GM20000 (cell line): ENCODE data around the gene KCNJ1.

ENCODE experiments used
- DNase-seq: peaks from one replicate; pipeline ENCODE4 v3.0.0; 2012; ENCODE audit warnings: low spot score
- TF ChIP-seq, protein P1 (sequence below): IDR thresholded peaks from 2 replicates; pipeline ENCODE4 v1.5.1; 2012; ENCODE audit warnings: mild to moderate bottlenecking, control low read depth; ENCODE audit errors: extremely low read depth, missing control alignments

KCNJ1 gene

DNA sequence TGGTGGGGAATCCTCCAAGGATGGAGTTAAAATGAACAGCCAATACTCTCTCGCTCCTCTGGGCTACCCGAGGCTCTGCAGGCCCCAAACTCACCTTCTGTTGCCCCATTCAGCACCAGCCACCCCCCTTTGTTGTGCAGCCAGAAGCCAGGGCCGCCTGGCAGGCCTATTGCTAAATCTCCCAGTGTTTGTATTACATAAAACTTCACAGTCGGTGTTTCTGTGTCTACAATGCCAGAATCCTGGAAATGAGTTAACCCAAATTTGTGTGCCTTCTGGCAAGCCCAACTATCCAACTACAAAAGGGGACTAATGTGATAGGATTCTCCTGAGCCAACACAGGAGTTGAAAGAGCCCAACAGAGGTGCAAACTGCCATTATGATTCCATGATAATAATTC, 33.4 kb upstream of the KCNJ1 start:
- TF ChIP-seq, protein P1, sequence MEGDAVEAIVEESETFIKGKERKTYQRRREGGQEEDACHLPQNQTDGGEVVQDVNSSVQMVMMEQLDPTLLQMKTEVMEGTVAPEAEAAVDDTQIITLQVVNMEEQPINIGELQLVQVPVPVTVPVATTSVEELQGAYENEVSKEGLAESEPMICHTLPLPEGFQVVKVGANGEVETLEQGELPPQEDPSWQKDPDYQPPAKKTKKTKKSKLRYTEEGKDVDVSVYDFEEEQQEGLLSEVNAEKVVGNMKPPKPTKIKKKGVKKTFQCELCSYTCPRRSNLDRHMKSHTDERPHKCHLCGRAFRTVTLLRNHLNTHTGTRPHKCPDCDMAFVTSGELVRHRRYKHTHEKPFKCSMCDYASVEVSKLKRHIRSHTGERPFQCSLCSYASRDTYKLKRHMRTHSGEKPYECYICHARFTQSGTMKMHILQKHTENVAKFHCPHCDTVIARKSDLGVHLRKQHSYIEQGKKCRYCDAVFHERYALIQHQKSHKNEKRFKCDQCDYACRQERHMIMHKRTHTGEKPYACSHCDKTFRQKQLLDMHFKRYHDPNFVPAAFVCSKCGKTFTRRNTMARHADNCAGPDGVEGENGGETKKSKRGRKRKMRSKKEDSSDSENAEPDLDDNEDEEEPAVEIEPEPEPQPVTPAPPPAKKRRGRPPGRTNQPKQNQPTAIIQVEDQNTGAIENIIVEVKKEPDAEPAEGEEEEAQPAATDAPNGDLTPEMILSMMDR: no peak
- no peak for DNase-seq

DNA sequence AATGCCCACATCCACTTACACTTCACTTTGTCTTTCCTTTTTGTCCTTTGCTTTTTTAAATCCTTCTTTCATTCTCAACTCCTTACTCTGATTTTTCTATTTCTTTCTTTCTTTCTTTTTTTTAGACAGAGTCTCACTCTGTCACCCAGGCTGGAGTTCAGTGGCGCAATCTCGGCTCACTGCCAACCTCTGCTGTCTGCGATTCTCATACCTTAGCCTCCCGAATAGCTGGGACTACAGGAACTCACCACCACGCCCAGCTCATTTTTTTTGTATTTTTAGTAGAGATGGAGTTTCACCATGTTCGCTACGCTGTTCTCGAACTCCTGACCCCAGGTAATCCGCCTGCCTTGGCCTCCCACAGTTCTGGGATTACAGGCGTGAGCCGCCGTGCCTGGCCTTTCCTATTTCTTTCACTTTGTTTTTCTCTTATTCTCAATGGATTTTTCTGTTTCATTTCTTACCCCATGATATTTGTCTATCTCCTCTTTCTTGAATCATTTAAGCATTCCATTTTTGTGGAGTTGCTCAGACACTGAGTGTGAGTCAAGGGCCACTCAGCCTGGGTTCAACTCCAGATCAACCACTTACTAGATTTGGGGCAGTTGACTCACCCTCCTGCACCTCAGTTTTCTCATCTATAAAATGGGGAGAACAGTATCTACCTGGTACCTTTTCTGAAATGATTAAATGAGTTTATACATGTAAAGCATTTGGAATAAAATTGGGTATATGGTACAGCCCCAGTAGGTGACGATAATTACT, 31.7 kb upstream of the KCNJ1 start:
- TF ChIP-seq, protein P1: no peak
- DNase-seq: no peak

DNA sequence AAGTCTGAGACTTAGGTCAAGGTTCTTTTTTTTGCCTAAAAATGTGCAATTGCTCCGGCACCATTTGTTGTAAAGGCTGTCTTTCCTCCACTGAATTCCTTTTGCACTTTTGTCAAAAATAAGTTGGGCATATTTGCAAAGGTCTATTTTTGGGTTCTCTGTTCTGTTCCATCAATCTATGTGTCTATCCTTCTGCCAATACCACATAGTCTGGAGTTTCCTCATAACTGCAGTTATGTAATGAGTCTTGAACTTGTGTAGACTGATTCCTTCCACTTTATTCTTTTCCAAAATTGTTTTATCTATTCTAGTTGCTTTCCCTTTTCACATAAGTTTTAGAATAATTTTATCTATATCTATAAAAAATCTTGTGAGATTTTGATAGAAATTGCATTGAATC, 30.7 kb upstream of the KCNJ1 start:
- no peak for DNase-seq
- TF ChIP-seq, protein P1: no peak

DNA sequence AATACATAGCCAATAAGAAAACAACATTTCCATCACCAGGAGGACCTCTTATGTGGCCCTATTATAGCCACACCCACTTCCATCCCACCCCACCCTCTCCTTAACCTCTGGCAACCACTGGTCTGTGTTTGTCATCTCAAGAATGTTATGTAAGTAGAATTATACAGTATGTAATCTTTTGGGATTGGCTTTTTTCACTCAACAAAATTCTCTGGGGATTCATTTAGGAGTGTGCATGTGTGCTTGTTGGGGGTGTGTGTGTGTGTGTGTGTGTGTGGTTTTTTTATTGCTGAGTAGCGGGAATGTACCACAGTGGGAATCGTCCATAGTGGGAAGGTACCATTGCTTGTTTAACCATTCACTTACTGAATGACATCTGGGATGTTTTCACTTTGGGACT, 29.3 kb upstream of the KCNJ1 start:
- TF ChIP-seq, protein P1: no peak
- no peak for DNase-seq

DNA sequence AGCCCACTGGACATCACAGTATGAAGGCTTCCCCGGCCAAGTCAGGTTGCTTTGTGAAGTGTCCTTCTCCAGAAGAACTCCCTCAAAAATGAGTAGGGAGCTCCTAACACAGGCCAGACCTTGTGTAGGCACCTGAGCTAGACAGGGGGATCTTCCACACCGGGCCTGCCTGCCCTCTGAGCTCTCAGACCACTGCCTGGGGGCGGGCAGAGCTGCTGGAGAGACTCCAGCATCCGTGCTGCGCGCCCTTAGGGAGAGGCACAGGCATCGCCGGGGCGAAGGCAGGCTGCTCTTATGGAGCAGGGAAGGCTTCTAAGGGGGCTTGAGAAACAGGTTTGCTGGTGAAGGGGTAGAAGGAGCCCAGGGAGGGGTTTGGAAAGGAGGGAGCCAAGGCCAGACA, 28.4 kb upstream of the KCNJ1 start:
- TF ChIP-seq, protein P1: no peak
- DNase-seq: no peak

DNA sequence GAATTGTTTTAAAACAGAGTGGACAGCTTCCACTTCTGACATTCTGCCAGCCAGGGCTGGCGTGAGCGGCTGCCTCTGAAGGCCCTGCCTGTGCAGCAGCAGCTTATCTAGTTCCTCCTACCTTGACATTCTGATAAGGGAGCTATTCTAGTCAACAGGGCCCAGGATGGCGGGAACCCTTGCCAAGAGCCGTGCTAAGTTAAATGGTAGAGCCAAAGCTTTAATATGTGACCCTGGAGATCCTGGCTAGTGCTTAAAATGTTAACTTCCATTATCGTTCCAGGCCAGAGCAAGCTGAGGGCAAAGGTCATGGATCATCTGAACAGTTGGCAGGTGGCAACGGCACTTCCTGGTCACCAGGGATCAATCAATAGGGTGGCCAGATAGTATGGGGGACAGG, 27.6 kb upstream of the KCNJ1 start:
- DNase-seq: no peak
- TF ChIP-seq, protein P1: no peak

DNA sequence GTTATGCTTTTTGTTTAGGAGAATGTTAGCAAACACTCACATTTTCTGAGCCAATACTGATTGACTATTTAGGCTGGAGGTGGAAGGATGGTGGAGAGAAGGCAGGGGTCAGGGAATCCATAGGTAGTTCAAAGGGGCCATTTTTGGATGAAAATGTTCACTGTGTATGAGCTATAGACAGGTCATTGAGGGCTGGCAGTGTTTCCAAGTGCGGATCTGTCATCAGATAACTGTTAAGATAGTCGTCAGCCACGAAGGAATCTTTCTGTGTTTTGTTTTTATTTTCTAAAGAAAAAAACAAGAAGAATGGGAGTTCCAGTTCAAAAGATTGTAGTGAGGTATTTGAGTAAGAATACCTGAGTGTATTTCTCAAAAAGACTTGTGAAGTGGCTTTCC, 27.2 kb upstream of the KCNJ1 start:
- TF ChIP-seq, protein P1: no peak

More for the DNA sequence above, 27.2 kb upstream of the KCNJ1 start:
- DNase-seq: no peak
